HAP-1 (cell line): ENCODE results near the gene AACS.
A peak's percentile ranks its signal among the peaks of the same experiment; 100 is the strongest.
"Not testable (repeated sequence)": the region's sequence is repeated elsewhere in the genome, so short reads cannot be mapped to it uniquely, and the experiment has no call there.

Source experiments
- DNase-seq, 2 experiments: peaks; one replicate each; pipeline ENCODE4 v3.0.0-alpha.2; 2016 to 2020; ENCODE audit warnings: low spot score in 2 of 2
- H3K27me3 ChIP-seq: fragments of 250-450 bp; sonication (Bioruptor Pico); 2 replicates; pipeline ENCODE4 v1.5.1; 2020; ENCODE audit warnings: low read depth, mild to moderate bottlenecking, moderate library complexity
- H3K36me3 ChIP-seq: fragments of 250-450 bp; sonication (Bioruptor Pico); replicated peaks from 2 replicates; pipeline ENCODE4 v1.5.1; 2020; ENCODE audit warnings: mild to moderate bottlenecking
- H3K4me1 ChIP-seq: fragments of 250-450 bp; sonication (Bioruptor Pico); 2 replicates; pipeline ENCODE4 v1.5.1; 2020; ENCODE audit warnings: mild to moderate bottlenecking
- H3K4me3 ChIP-seq: fragments of 250-450 bp; sonication (Bioruptor Pico); 2 replicates; pipeline ENCODE4 v1.5.1; 2020; ENCODE audit warnings: mild to moderate bottlenecking, moderate library complexity
- H3K9me3 ChIP-seq: fragments of 250-450 bp; sonication (Bioruptor Pico); 2 replicates; pipeline ENCODE4 v1.5.1; 2020; ENCODE audit warnings: mild to moderate bottlenecking, moderate library complexity
- in situ Hi-C: fragments of 300-500 bp; cut with MboI; formaldehyde crosslinking; loops from 3 replicates; pipeline ENCODE4 v1.14.3; 2020; ENCODE audit warnings: low sequenced_read_pairs, inconsistent platforms, mixed read lengths

Gene AACS

DNA sequence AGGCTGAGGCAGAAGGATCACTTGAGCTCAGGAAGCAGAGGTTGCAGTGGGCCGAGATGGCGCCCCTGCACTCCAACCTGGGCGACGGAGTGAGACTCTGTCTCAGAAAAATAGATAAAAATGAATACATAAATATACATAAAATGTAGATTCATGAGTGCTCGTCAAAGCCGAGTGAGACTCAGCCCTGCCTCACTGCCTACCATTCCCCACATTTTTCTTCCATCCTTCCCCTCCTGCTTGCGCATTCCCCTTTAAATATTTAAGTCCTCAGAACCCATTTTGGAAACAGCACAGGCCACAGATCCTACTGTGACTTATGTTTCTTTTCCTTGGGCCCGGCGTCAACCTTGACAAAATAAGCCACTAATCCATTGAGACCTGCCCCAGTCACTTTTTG, 31.9 kb upstream of the AACS start:
- H3K9me3 ChIP-seq = no peaks in the 10 kb centered on the region
- H3K4me1 ChIP-seq = no peaks in the 10 kb centered on the region
- no peaks in the 10 kb centered on the region for H3K27me3 ChIP-seq
- DNase-seq = no peak
- in situ Hi-C loops = no loop called here
- no peak overlapping the region for H3K4me3 ChIP-seq
- H3K36me3 ChIP-seq = peaks cover 7% of the 10 kb centered on the region; the same call in 1 of the 2 replicates

DNA sequence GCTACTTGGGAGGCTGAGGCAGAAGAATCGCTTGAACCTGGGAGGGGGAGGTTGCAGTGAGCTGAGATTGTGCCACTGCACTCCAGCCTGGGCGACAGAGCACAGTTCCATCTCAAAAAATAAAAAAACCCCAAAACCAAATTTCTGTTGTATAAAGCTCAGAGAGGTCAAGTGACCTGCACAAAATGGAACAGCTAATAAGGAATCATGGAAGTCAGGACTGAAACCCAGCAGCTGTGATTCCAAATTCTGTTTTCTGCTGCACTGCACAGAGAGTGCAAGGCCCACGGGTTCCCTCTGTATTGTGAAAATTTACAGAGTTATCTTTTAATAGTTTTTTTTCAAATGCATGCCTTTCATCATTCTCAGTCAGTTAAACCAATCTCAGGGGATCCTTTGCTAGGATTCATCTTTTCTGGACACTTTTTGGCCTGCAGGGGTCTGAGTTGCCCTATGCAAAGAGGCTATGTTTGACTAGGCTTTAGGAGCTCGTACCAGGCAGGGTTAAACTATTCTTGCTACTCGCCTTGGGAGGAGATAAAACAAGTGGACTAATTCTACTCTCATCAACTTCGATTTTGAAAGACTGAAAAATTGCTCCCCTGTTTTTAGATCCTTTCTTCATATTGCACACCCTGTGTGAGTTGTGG, 26.1 kb upstream of the AACS start:
- Histone ChIP-seq H3K4me1 (no peaks in the 10 kb centered on the region), H3K9me3 (no peaks in the 10 kb centered on the region), H3K4me3 (no peak overlapping the region), H3K36me3 (no peaks in the 10 kb centered on the region), H3K27me3 (no peaks in the 10 kb centered on the region)
- in situ Hi-C loops = no loop called here
- no peak for DNase-seq

DNA sequence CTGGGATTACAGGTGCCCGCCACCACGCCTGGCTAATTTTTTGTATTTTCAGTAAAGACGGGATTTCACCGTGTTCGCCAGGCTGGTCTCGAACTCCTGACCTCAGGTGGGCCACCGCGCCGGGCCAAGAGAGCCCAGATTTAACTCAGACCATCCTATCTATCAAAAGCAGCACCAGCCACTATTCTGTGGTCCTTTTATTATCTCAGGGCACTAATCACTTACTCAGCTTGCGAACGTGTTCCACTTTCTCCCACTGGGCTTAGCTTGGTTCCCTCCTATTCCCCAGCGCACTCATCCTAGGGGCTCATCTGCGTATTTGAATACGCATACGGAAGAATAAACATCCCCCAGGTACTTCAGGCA, 16.2 kb upstream of the AACS start:
- no peak for DNase-seq
- Histone ChIP-seq H3K9me3 (no peaks in the 10 kb centered on the region), H3K27me3 (no peaks in the 10 kb centered on the region), H3K4me1 (no peaks in the 10 kb centered on the region), H3K4me3 (peak overlapping the region; percentile 35), H3K36me3 (no peaks in the 10 kb centered on the region)
- in situ Hi-C loops = no loop called here

DNA sequence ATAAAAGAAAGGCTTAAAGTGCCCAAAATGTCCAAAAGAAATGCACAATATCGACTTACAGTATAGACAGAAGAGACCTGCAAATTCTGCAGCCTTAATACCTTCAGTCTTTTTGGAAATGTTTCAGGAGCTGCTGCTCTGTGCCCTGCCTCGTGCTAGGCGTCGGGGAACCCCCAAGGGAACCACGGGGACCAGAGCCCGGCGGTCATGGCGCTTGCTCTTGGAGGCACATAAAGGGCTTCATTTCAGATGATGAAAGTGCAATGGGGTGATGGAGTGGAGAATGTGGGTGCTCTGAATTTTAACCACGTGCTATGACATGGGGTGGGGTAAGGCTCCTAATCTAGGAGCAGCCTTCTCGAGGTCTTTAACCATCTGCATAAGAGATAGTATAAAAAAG, 14.8 kb upstream of the AACS start:
- DNase-seq = no peak
- Histone ChIP-seq H3K9me3 (no peaks in the 10 kb centered on the region), H3K4me3 (no peak overlapping the region), H3K36me3 (no peaks in the 10 kb centered on the region), H3K27me3 (no peaks in the 10 kb centered on the region), H3K4me1 (no peaks in the 10 kb centered on the region)
- in situ Hi-C loops = no loop called here

DNA sequence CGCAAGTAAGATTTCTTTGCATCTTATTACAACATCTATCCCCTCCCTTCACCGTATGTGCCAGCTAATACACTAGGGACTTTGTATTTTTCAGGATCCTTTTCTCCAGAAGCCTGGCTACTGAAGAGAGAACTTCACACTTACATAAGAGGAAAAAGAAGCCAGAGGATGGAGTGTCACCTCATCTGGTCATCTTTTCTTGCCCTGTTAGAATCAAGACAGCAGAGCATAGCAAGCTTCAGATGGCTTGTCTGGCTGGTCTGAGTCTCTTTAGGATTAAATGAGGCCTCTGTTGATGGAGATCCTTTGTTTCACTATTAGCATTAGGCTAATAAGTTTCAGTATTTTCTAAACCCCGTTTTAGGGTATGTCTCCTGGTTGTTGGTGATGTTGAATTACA, 14.4 kb upstream of the AACS start:
- DNase-seq = no peak
- Histone ChIP-seq H3K27me3 (no peaks in the 10 kb centered on the region), H3K4me1 (no peaks in the 10 kb centered on the region), H3K4me3 (no peak overlapping the region), H3K36me3 (no peaks in the 10 kb centered on the region), H3K9me3 (no peaks in the 10 kb centered on the region)
- in situ Hi-C loops = no loop called here

DNA sequence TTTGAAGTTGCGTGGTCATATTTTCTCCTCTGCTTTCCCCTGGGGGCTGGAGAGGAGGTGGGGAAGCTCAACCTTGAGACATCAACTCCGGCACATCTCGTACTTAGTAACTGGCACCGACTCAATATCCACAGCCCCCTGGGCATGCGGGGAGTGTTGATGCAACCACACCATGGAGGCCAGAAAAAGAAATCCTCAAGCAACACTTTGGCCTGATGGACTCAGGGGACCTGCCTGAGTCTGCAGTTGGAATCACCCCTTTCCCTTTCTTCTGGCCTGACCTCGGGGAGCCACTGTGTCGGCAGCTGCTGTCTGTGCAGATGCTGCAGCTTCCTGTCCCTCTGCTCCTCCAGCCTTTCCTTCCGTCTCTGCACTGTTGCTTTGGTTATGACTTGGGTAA, 11.4 kb upstream of the AACS start:
- Histone ChIP-seq H3K27me3 (no peaks in the 10 kb centered on the region), H3K9me3 (no peaks in the 10 kb centered on the region), H3K4me3 (no peak overlapping the region), H3K36me3 (no peaks in the 10 kb centered on the region), H3K4me1 (no peaks in the 10 kb centered on the region)
- in situ Hi-C loops = no loop called here
- no peak for DNase-seq

DNA sequence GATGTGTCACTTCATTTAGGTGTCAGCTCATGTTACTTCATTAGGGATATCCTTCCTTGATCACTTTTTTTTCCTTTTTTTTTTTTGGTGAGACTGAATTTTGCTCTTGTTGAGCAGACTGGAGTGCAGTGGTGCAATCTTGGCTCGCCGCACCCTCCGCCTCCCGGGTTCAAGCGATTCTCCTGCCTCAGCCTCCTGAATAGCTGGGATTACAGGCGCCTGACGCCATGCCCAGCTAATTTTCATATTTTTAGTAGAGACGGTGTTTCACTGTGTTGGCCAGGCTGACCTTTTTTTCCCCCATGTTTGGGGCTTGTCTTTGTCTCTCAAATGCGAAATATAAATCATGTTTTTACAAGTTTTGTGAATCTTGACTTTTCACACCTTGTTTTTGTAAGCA, 9.6 kb upstream of the AACS start:
- DNase-seq = no peak
- no peaks in the 10 kb centered on the region for H3K9me3 ChIP-seq
- no peaks in the 10 kb centered on the region for H3K27me3 ChIP-seq
- in situ Hi-C loops = no loop called here
- H3K4me1 ChIP-seq = no peaks in the 10 kb centered on the region
- no peaks in the 10 kb centered on the region for H3K36me3 ChIP-seq
- no peak overlapping the region for H3K4me3 ChIP-seq

DNA sequence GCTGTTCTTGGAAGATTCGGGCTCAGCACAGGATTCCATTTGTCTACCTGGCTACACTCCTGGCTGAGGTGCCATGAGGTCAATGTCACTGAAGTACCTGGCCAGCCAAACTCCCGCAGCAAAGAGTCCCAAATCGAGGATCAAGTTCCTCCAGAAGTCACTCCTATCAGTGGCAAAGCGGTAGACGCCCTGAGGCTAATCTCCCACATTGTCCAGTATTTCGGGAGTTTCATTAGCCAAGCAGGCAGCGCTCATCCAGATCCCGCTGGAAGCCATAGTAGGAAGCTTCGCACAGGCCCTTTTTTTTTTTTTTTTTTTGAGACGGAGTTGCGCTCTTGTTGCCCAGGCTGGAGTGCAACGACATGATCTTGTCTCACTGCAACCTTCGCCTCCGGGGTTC, 8.9 kb upstream of the AACS start:
- Histone ChIP-seq H3K36me3 (no peaks in the 10 kb centered on the region), H3K9me3 (no peaks in the 10 kb centered on the region), H3K27me3 (no peaks in the 10 kb centered on the region), H3K4me3 (no peak overlapping the region), H3K4me1 (no peaks in the 10 kb centered on the region)
- in situ Hi-C loops = no loop called here
- peak in 1 of 2 experiments; percentile 53 for DNase-seq

DNA sequence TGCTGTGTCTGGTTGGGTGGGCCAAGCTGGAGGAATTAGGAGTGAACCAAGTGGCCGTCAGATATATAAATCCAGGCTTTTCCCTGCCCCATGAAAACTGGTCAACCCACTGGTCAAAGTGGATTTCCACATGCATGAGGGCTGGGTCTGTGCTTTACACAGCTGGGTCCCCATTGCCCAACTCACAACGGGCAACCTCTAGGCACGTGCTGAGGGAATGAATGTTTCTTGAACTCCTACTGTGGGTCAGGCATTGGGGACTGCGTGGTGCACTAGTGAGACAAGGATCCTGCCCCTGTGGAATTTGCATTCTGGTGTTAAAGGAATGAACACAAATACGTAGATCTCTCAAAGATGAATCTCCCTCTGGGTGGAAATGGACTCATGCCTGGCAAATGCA, 7.5 kb upstream of the AACS start:
- Histone ChIP-seq H3K27me3 (no peaks in the 10 kb centered on the region), H3K9me3 (no peaks in the 10 kb centered on the region), H3K4me1 (no peaks in the 10 kb centered on the region), H3K4me3 (no peak overlapping the region), H3K36me3 (no peaks in the 10 kb centered on the region)
- in situ Hi-C loops = no loop called here
- DNase-seq = no peak

DNA sequence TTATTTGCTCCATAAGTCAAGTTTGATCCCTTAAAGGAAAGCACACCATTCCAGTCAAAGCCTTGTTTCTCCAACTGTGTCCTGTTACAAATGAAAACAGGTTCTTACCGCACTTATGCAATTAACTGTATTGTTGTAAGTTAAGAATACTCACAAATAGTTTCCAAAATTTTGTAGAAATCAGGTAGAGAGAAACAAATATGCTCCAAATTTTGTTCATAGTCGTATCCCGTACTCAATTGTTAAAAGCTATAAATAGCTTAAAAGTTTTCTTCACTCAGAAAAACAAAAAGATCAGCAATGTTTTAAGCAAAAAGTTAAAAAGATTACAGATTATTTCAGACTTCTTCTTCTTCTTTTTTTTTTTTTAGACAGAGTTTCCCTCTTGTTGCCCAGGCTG, 4.0 kb upstream of the AACS start:
- no peaks in the 10 kb centered on the region for H3K9me3 ChIP-seq
- H3K27me3 ChIP-seq = no peaks in the 10 kb centered on the region
- no peak for DNase-seq
- peaks cover 3% of the 10 kb centered on the region for H3K4me1 ChIP-seq
- no peak overlapping the region for H3K4me3 ChIP-seq
- no peaks in the 10 kb centered on the region for H3K36me3 ChIP-seq
- in situ Hi-C loops = no loop called here

DNA sequence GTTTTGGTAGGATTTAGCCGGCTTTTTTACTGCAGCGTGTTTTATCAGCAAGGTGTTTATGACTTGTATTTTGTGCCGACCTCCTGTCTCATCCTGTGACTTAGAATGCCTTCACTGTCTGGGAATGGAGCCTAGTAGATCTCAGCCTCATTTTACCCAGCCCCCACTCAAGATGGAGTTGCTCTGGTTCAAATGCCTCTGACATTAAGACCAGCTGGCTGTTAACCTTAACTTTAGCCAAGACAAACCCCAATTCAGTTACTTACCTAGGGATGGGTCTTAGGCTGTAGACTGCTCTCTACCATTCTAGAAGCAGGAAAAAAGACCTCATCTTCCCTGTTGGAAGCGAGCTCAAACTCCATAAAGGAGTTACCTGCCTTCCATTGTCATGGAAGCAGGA, 1.7 kb upstream of the AACS start:
- DNase-seq, in situ Hi-C loops, H3K36me3 ChIP-seq, H3K4me1 ChIP-seq, H3K4me3 ChIP-seq, H3K9me3 ChIP-seq, H3K27me3 ChIP-seq: not testable (repeated sequence)

DNA sequence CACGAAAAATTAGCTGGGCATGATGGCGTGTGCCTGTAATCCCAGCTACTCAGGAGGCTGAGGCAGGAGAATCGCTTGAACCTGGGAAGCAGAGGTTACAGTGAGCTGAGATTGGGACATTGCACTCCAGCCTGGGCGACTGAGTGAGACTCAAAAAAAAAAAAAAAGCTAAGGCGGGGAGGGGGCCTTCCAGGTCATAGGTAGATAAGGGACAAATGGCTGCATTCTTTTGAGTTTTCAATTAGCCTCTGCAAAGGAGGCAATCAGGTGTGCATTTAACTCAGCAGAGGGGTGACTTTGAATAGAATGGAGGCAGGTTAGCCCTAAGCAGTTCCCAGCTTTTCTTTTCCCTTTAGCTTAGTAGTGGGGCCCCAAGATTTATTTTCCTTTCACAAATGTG, 743 bp upstream of the AACS start:
- no peak for DNase-seq
- Histone ChIP-seq H3K36me3 (peaks cover 4% of the 10 kb centered on the region; the same call in 1 of the 2 replicates), H3K27me3 (no peaks in the 10 kb centered on the region), H3K4me3 (peak overlapping the region; percentile 62), H3K9me3 (no peaks in the 10 kb centered on the region), H3K4me1 (peaks cover 6% of the 10 kb centered on the region)
- in situ Hi-C loops = no loop called here

DNA sequence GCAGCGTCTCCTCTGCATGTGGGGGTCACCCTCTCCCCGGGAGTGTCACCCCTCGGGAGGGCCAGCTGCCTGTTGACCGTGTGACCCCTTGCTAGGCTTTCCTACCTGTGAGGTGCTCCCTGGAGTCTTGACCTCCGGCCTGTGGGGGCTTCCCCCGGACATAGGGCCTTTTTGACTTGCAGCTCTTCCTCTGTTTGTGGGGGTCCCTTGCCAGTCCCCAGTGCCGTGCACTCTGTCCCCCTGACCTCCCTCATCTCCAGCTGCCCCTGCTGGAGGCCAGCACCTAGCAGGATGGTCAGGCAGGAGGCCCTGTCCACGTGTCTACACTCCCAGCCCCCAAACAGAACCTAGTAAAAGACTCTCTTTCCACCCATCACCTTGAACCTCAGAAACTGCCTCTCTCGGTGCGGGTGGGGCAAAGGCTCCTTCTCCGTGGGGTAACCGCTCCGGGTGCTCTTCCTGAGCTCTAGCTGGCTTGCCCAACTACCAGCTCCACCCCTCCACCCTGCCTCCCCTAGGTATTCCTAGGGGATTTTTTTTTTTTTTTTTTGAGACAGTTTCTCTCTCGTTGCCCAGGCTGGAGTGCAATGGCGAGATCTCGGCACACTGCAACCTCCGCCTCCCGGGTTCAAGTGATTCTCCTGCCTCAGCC, 810 bp downstream of the AACS start:
- no peak for DNase-seq
- H3K4me3 ChIP-seq = peak overlapping the region; percentile 62
- peaks cover 4% of the 10 kb centered on the region for H3K36me3 ChIP-seq
- in situ Hi-C loops = no loop called here
- no peaks in the 10 kb centered on the region for H3K9me3 ChIP-seq
- H3K27me3 ChIP-seq = no peaks in the 10 kb centered on the region
- H3K4me1 ChIP-seq = peaks cover 6% of the 10 kb centered on the region

DNA sequence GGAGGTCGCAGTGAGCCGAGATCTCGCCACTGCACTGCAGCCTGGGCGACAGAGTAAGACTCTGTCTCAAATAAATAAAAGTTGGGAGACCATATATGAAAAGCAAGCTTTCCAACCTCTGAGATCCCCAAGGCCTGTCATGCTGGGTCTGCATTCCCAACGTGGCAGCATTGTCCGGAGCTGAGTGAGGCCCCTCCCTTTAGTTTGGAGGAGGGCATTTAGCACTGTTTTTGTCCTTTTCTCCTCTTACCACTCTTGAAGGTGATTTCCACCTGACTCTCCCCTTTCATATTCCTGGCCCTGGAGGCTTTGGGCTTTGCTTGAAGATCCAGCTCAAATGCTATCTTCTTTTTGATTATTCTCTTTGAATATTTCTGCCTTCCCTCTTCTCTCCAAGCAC, 3.2 kb downstream of the AACS start:
- peaks cover 6% of the 10 kb centered on the region for H3K4me1 ChIP-seq
- in situ Hi-C loops = no loop called here
- no peaks in the 10 kb centered on the region for H3K27me3 ChIP-seq
- peaks cover 7% of the 10 kb centered on the region for H3K36me3 ChIP-seq
- no peak for DNase-seq
- H3K9me3 ChIP-seq = no peaks in the 10 kb centered on the region
- no peak overlapping the region for H3K4me3 ChIP-seq

DNA sequence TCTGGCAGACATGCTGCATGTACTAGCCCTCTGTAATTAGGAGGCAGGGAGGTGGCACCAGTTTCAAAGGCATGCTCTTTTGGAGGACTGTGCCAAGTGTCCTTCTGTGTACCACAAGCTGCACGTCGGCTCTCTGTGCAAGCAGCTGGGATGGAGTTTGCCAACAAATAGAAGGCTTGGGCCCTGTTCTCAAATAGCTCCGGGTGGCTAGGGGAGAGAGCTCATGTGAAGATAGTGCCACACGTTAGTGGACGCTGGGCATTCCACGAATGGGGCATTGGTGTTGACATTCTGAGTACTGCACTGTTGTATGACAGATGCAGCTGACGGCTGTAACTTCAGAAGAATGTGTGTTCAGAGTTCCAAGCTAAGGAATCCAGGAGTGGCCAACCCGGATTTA, 4.4 kb downstream of the AACS start:
- no peak overlapping the region for H3K4me3 ChIP-seq
- in situ Hi-C loops = no loop called here
- no peaks in the 10 kb centered on the region for H3K9me3 ChIP-seq
- peaks cover 13% of the 10 kb centered on the region for H3K36me3 ChIP-seq
- no peak for DNase-seq
- peaks cover 5% of the 10 kb centered on the region for H3K4me1 ChIP-seq
- no peaks in the 10 kb centered on the region for H3K27me3 ChIP-seq
